ENCODE measurements around the gene PTPRJ. TPM values are rescaled to one million over a fixed set of nuclear protein-coding genes. Genes with fewer than 3 reads are reported as not detected.
A peak's percentile ranks its signal among the peaks of the same experiment; 100 is the strongest.

Gene PTPRJ
- total RNA-seq, 6 experiments from 2014 or later, result 12.5 to 33.0 (median 19.8) TPM

GRCh38 chr11:48101958-48102357 is 121.6 kb downstream of the PTPRJ start:
- WGBS (ENCODE audit: insufficient coverage, low coverage, low lambda C conversion rate, missing lambda C conversion rate), result 25% methylated on average over 6 of the region's 6 CpGs
- peaks cover 0 to 70% (median 33%) of the 10 kb centered on the region in 4 donors for H3K4me1 ChIP-seq
- H3K36me3 ChIP-seq, result no peaks in the 10 kb centered on the region
- DNase-seq (peak in 1 of 3 donors; percentile 72), ATAC-seq (peak; percentile 47 to 80 (median 64))
- H3K27me3 ChIP-seq, result no peaks in the 10 kb centered on the region
- peak overlapping the region in 2 of 3 donors; percentile 31 to 55 for H3K4me3 ChIP-seq
- intact Hi-C loops (cut with DNase I), result loop anchor here in 1 of 2 donors (5.0 kb wide), 1 partner anchor 105 kb away; no protein-coding TSS in a partner anchor
- no peak for TF ChIP-seq POLR2A (IDR thresholded peaks at IDR 0.05)
- TF ChIP-seq, protein P1, sequence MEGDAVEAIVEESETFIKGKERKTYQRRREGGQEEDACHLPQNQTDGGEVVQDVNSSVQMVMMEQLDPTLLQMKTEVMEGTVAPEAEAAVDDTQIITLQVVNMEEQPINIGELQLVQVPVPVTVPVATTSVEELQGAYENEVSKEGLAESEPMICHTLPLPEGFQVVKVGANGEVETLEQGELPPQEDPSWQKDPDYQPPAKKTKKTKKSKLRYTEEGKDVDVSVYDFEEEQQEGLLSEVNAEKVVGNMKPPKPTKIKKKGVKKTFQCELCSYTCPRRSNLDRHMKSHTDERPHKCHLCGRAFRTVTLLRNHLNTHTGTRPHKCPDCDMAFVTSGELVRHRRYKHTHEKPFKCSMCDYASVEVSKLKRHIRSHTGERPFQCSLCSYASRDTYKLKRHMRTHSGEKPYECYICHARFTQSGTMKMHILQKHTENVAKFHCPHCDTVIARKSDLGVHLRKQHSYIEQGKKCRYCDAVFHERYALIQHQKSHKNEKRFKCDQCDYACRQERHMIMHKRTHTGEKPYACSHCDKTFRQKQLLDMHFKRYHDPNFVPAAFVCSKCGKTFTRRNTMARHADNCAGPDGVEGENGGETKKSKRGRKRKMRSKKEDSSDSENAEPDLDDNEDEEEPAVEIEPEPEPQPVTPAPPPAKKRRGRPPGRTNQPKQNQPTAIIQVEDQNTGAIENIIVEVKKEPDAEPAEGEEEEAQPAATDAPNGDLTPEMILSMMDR (IDR thresholded peaks at IDR 0.05), result peak in 1 of 4 donors; percentile 3
- peak overlapping the region; percentile 80 to 94 (median 80) for H3K27ac ChIP-seq
- no peaks in the 10 kb centered on the region for H3K9me3 ChIP-seq

- intact Hi-C loops (cut with DNase I), result loop anchor here in 1 of 2 donors (5.0 kb wide), 1 partner anchor 107 kb away; no protein-coding TSS in a partner anchor
- no peak overlapping the region for H3K4me3 ChIP-seq
- peaks cover 0 to 85% (median 29%) of the 10 kb centered on the region in 4 donors for H3K4me1 ChIP-seq
- no peaks in the 10 kb centered on the region for H3K36me3 ChIP-seq
- no peaks in the 10 kb centered on the region for H3K27me3 ChIP-seq
- ATAC-seq (peak; percentile 32 to 58 (median 44)), DNase-seq (peak; percentile 48 to 79 (median 61))
- H3K9me3 ChIP-seq, result no peaks in the 10 kb centered on the region
- H3K27ac ChIP-seq, result peak overlapping the region; percentile 22 to 94 (median 80)
- TF ChIP-seq POLR2A (IDR thresholded peaks at IDR 0.05), result no peak
- TF ChIP-seq, protein P1 (IDR thresholded peaks at IDR 0.05), result no peak
- 38% methylated on average over 5 of the region's 12 CpGs for WGBS (ENCODE audit: insufficient coverage, low coverage, low lambda C conversion rate, missing lambda C conversion rate)
These were observed 123.5 kb downstream of the PTPRJ start for GRCh38 chr11:48103621-48104567.

DNA sequence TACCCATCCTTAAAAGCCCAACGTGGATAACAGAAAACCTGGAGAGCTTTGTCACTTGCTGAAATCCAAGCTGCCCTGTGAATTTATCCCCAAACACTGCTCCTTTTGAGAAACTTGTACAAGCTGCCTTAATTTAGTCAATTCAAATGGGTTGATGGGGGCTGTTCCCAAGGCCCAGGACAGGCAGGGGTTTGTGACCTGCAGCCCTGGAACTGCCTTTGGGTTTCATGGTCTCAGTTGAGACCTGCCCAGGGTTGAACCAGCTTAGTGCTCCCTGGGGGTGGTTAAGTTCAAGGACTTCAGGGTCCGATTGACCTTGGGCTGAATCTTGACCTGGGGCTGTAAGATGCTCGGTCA is 124.2 kb downstream of the PTPRJ start:
- TF ChIP-seq, protein P1 (IDR thresholded peaks at IDR 0.05), result no peak
- no peak for TF ChIP-seq POLR2A (IDR thresholded peaks at IDR 0.05)
- H3K4me3 ChIP-seq, result no peak overlapping the region
- DNase-seq, result peak in 1 of 3 donors; percentile 25
- H3K27ac ChIP-seq, result peak overlapping the region; percentile 22 to 94 (median 80)
- intact Hi-C loops (cut with DNase I), result loop anchor here in 1 of 2 donors (5.0 kb wide), 1 partner anchor 107 kb away; no protein-coding TSS in a partner anchor
- no peaks in the 10 kb centered on the region for H3K27me3 ChIP-seq
- H3K4me1 ChIP-seq, result peaks cover 0 to 85% (median 28%) of the 10 kb centered on the region in 4 donors
- no peak for ATAC-seq
- no peaks in the 10 kb centered on the region for H3K9me3 ChIP-seq
- H3K36me3 ChIP-seq, result no peaks in the 10 kb centered on the region
- 75% methylated on average over 3 of the region's 3 CpGs for WGBS (ENCODE audit: insufficient coverage, low coverage, low lambda C conversion rate, missing lambda C conversion rate)

GRCh38 chr11:48105096-48105990 is 125.0 kb downstream of the PTPRJ start:
- 90% methylated on average over 4 of the region's 10 CpGs for WGBS (ENCODE audit: insufficient coverage, low coverage, low lambda C conversion rate, missing lambda C conversion rate)
- TF ChIP-seq, protein P1 (IDR thresholded peaks at IDR 0.05), result no peak
- TF ChIP-seq POLR2A (IDR thresholded peaks at IDR 0.05), result no peak
- Histone ChIP-seq H3K36me3 (no peaks in the 10 kb centered on the region), H3K4me3 (no peak overlapping the region), H3K27ac (peak overlapping the region in 1 of 3 donors; percentile 94), H3K27me3 (no peaks in the 10 kb centered on the region), H3K4me1 (peaks cover 0 to 84% (median 28%) of the 10 kb centered on the region in 4 donors), H3K9me3 (no peaks in the 10 kb centered on the region)
- intact Hi-C loops (cut with DNase I), result loop anchor here in 1 of 2 donors (5.0 kb wide), 2 partner anchors 158 to 173 kb away; no protein-coding TSS in a partner anchor
- ATAC-seq (no peak), DNase-seq (peak in 1 of 3 donors; percentile 31)

All from right lobe of liver (tissue), 6 donors.